Type B pancreatic cell (in vitro differentiated cells): ENCODE measurements around the gene MTFMT. TPM values are rescaled to one million over a fixed set of nuclear protein-coding genes. Genes with fewer than 3 reads are reported as not detected.

ENCODE experiments used
- DNase-seq: peaks from one replicate; pipeline ENCODE4 v3.0.0; 2021; ENCODE audit warnings: mixed read lengths; ENCODE audit not compliant: unreplicated experiment; ENCODE audit errors: extremely low spot score
- H3K27ac Mint-ChIP-seq: 2 replicates; pipeline ENCODE4 v1.8.0; 2021; ENCODE audit warnings: mild to moderate bottlenecking, mixed read lengths
- H3K27me3 Mint-ChIP-seq: 2 replicates; pipeline ENCODE4 v1.8.0; 2021; ENCODE audit warnings: mixed read lengths
- H3K36me3 Mint-ChIP-seq: 2 replicates; pipeline ENCODE4 v1.8.0; 2021; ENCODE audit warnings: mixed read lengths
- H3K4me1 Mint-ChIP-seq: one replicate; pipeline ENCODE4 v1.8.0; 2021; ENCODE audit warnings: mixed read lengths; ENCODE audit not compliant: unreplicated experiment
- H3K4me3 Mint-ChIP-seq: 2 replicates; pipeline ENCODE4 v1.8.0; 2021; ENCODE audit warnings: mild to moderate bottlenecking, mixed read lengths
- H3K9me3 Mint-ChIP-seq: 2 replicates; pipeline ENCODE4 v1.8.0; 2021; ENCODE audit warnings: mixed read lengths
- CTCF ChIP-seq: fragments of 200-600 bp; sonication (generic); conservative IDR thresholded peaks from 2 replicates; pipeline ENCODE4 v1.5.0; 2021; ENCODE audit warnings: antibody characterized with exemption, mild to moderate bottlenecking
- total RNA-seq: library from RNA; stranded (reverse); gene quantifications from 2 replicates; pipeline ENCODE4 v1.2.1, GENCODE V29; 2021; ENCODE audit warnings: low replicate concordance

MTFMT gene
- total RNA-seq, 1 donor from 2014 or later, result 19.5 TPM

GRCh38 chr15:65072617-65073016 is 43.2 kb upstream of the MTFMT start:
- TF ChIP-seq CTCF, result no peak
- no peaks in the 10 kb centered on the region for H3K36me3 Mint-ChIP-seq
- no peak overlapping the region for H3K4me3 Mint-ChIP-seq
- H3K4me1 Mint-ChIP-seq, result peaks cover 14% of the 10 kb centered on the region
- H3K9me3 Mint-ChIP-seq, result no peaks in the 10 kb centered on the region
- no peak for DNase-seq
- H3K27ac Mint-ChIP-seq, result no peak overlapping the region
- peaks cover 19% of the 10 kb centered on the region for H3K27me3 Mint-ChIP-seq

DNA sequence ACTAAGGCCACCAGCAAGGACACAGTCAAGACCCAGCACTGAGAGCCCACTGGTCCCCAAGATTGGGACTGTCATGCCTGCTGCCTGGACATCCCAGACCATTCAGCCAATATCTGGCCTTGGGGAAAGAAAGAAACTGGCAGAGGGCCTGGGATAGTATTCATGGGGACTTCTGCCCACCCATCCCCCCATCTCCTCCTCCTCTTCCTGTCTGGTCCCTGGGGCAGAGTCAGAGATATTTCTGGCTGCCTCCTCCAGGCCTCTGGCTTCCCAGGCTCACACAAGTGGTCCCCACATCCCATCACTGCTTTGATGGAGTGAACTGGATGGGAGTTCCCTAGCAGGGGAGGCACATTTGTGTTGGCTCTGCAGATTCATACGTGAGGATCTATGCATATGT is 42.6 kb upstream of the MTFMT start:
- no peak overlapping the region for H3K4me3 Mint-ChIP-seq
- no peaks in the 10 kb centered on the region for H3K9me3 Mint-ChIP-seq
- no peaks in the 10 kb centered on the region for H3K36me3 Mint-ChIP-seq
- peaks cover 17% of the 10 kb centered on the region for H3K4me1 Mint-ChIP-seq
- DNase-seq, result no peak
- peaks cover 22% of the 10 kb centered on the region for H3K27me3 Mint-ChIP-seq
- no peak overlapping the region for H3K27ac Mint-ChIP-seq
- TF ChIP-seq CTCF, result no peak

GRCh38 chr15:65071381-65071811 is 42.0 kb upstream of the MTFMT start:
- Mint-ChIP-seq H3K27ac (no peak overlapping the region), H3K9me3 (no peaks in the 10 kb centered on the region), H3K36me3 (no peaks in the 10 kb centered on the region), H3K4me3 (no peak overlapping the region), H3K27me3 (peaks cover 28% of the 10 kb centered on the region), H3K4me1 (peaks cover 19% of the 10 kb centered on the region)
- TF ChIP-seq CTCF, result no peak
- DNase-seq, result no peak

GRCh38 chr15:65069779-65070546 is 40.5 kb upstream of the MTFMT start:
- H3K4me3 Mint-ChIP-seq, result no peak overlapping the region
- peaks cover 42% of the 10 kb centered on the region for H3K27me3 Mint-ChIP-seq
- no peak overlapping the region for H3K27ac Mint-ChIP-seq
- H3K36me3 Mint-ChIP-seq, result no peaks in the 10 kb centered on the region
- no peak for TF ChIP-seq CTCF
- no peak for DNase-seq
- H3K4me1 Mint-ChIP-seq, result peaks cover 15% of the 10 kb centered on the region
- H3K9me3 Mint-ChIP-seq, result no peaks in the 10 kb centered on the region

GRCh38 chr15:65069179-65069578 is 39.7 kb upstream of the MTFMT start:
- Mint-ChIP-seq H3K27me3 (peaks cover 42% of the 10 kb centered on the region), H3K4me1 (peaks cover 15% of the 10 kb centered on the region), H3K27ac (no peak overlapping the region), H3K4me3 (no peak overlapping the region), H3K36me3 (no peaks in the 10 kb centered on the region), H3K9me3 (no peaks in the 10 kb centered on the region)
- no peak for DNase-seq
- TF ChIP-seq CTCF, result no peak
